GM20431 (cell line): ENCODE measurements around the gene GALNT9.
"Not testable (repeated sequence)": the region's sequence is repeated elsewhere in the genome, so short reads cannot be mapped to it uniquely, and the experiment has no call there.

Experiments
- in situ Hi-C: fragments of 300-500 bp; cut with MseI, MboI; formaldehyde crosslinking; loops from one replicate; pipeline ENCODE4 v1.15.0; 2020; ENCODE audit warnings: low sequenced_read_pairs; ENCODE audit not compliant: unreplicated experiment

The GALNT9 gene

DNA sequence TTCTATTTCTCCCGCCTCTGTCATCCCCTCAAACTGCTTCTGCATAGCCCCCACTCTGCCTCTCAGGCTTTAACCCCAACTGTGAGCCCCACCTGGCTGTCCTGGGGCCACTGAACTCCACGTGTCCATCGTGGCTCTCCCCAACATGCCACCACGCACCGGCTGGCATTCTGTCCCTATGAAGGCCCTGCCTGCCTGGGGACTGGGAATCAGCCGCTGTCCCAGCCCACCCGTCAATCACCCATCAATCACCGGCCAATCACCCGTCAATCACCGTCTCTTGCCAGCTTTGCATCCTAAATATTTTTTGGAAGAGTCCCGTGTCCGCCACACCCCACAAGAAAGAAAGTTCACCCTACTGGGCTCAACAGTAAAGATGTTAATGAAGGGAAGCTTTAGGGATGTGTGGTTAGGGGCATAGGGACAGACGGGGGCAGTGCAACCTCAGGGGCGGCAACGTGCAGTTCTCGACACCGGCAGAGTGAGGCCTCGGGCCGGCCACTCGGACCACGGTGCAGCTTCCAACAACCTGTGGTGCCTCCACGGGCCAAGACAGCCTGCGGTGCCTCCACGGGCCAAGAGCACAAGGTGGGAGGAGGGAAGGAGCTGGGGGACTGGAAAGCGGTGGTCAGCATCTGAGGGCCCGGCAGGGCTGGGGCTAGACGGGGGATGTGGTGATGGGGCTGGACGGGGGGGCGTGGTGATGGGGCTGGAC lies 85.6 kb downstream of the GALNT9 start:
- in situ Hi-C loops, result no loop called here

DNA sequence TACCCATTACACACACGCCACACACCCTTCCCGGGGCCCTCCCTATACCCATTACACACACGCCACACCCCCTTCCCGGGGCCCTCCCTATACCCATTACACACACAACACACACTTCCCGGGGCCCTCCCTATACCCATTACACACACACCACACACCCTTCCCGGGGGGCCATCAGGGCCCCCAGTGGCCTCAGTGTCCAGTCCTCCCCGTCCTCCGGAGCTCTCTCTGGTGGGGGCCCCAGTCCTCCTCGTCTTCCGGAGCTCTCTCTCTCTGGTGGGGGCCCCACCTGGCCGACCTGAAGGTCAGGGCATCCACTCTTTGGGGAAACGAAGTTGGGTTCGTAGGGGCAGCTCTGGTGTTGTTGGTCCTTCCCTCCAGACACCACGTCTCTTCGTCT lies 86.2 kb downstream of the GALNT9 start:
- in situ Hi-C loops, result not testable (repeated sequence)

DNA sequence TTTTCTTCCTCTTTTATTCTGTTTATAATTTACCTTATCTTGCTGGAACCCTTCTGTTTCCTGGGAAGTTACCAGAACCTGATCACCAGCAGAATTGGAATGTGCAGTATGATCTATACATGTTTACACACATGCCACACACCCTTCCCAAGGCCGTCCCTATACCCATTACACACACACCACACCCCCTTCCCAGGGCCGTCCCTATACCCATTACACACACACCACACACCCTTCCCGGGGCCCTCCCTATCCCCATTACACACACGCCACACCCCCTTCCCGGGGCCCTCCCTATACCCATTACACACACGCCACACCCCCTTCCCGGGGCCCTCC lies 88.8 kb downstream of the GALNT9 start:
- in situ Hi-C loops, result not testable (repeated sequence)

DNA sequence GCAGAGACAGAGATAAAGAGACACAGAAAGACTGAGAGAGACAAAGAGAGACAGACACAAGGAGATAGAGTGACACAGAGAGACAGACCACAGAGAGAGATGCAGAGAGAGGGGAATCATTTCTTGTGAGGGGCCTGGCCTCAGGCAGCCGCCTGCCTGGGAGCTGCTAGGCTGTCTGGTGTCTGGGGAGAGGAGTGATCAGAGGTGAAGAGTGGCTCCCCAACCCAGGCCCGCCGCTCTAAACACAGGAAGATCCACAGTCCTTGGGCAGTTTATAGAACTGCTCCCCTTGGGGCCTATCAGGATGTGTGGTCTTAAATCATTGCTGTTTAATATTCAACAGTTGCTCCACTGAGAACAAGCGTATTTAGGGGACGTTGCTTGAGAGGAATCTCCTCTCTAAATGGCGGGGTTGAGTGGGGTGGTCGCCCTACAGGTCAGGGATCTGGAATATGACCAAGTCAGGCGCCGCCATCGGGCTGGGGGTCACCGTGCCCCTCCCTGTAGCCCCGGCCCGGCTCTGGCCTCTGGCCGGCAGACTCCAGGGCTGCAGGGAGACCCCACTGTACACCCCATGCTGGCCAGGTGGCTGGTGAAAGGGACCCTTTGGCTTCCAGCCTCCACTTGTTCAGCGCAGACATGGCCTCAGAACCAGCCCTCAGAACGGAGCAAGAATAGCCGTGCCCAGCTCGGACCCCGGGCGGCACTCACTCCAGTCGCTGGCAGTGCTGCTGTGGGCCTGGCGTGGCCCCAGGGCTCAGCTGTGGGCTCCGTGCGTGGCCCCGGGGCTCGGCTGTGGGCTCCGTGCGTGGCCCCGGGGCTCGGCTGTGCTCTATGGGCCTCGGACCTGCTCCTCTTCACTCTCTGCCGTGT lies 89.4 kb downstream of the GALNT9 start:
- in situ Hi-C loops, result no loop called here

DNA sequence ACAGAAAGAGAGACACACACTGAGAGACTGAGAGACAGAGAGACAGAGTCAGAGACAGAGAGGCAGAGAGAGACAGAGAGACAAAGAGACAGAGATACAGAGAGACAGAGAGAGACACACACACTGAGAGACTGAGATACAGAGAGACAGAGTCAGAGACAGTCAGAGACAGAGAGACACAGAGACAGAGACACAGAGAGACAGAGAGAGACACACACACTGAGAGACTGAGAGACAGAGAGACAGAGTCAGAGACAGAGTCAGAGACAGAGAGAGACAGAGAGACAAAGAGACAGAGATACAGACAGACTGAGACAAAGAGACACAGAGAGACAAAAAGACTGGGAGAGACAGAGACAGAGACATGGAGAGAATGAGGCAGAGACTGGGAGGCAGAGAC lies 90.0 kb downstream of the GALNT9 start:
- in situ Hi-C loops, result no loop called here

DNA sequence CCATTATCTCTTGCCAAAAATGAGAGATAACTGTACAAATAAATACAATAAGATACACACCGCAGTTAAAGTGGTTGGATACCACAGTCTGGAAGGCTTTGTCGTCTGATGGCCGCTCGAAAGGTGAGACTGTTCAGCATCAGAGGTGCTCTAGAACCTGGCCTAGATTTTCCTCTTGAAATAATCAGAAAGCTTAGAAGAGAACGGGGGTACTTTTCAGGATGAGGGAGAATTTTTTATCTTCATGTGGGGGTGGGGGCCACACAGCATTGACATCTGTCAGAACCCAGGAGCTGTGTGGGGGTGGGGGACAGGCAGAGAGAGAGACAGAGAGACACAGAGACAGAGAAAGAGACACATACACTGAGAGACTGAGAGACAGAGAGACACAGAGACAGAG lies 90.5 kb downstream of the GALNT9 start:
- in situ Hi-C loops, result no loop called here

DNA sequence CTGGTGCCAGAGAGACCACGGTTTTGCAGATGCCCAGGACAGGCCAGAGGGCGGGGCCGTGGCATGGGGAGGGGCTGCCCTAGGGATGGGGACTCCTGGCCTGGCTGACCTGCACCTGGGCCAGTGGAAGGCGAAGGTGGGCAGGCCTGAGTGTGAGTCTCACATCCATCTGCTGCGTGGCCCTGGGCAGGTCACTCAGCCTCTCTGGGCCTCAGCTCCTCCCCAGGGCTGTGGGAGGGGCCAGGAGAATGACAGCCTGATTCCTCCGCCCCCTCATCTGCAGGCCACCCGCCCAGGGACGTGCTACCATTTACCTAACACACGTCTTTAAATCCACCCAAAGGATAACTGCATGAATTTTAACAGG lies 90.9 kb downstream of the GALNT9 start:
- in situ Hi-C loops, result no loop called here

DNA sequence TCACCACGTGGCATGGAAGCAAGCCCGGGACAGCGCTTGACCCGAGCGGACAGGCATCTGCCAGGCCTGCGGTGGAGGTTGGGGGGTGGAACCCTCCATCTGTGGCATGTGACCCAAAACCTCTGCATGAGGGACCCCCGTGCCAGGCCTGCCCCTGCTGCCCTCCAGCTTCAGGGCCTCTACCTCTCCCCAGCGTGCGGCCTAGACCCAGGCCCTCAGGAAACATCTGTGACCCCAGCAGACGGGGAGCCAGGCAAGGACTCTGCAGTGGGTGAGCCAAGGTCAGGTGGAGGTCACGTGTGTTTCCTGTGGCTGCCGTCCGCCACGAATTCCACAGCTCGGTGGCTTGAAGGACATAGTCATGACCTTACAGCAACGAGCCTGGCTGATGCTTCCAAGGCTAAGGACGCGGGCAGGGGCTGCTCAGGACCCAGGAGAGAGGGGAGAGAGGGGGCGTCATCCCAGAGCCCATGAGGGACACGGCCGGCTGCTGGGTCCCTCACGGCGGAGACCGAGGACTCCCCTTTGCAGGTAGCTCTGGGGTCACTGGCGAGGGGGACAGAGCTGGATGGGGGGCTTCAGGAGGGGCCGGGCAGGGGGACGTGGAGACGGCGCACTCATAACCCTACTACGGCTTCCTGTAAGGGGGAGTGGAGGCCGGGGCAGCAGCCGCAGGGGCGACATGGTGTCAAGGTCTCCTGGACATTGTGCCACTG lies 91.5 kb downstream of the GALNT9 start:
- in situ Hi-C loops, result no loop called here

DNA sequence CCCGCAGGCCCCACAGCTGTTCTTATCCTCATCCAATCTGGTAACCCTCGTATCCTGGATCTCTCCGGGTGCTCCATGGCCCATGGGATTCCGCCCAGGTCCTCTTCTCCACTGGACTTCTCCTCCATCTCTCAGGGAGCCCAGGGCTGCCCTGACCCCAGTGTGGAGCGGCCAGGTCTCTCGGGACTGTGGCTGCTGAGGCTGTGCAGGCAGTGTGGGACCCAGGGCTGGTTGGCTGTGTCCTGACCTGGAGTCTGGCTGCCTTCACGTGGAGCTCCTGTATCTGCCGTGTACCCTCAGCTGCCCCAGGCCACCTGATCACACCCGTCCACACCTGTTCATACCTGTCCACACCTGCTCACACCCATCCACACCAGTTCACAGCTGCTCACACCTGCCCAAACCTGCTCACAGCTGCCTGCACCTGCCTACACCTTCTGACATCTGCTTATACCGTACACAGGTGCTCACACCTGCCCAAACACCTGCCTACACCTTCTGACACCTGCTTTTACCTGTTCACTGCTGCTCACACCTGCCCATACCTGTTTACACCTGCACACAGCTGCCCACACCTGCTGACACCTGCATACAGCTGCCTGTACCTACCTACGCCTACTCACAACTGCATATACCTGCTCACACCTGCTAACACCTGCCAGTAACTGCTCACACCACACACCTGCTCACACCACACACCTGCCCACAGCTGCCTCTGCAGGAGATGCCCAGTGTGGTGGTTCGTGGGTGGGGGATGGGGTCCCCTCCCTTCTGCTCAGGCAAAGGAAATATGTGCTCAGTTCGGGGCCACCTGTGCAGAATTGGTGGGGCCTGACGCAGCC lies 92.2 kb downstream of the GALNT9 start:
- in situ Hi-C loops, result no loop called here

DNA sequence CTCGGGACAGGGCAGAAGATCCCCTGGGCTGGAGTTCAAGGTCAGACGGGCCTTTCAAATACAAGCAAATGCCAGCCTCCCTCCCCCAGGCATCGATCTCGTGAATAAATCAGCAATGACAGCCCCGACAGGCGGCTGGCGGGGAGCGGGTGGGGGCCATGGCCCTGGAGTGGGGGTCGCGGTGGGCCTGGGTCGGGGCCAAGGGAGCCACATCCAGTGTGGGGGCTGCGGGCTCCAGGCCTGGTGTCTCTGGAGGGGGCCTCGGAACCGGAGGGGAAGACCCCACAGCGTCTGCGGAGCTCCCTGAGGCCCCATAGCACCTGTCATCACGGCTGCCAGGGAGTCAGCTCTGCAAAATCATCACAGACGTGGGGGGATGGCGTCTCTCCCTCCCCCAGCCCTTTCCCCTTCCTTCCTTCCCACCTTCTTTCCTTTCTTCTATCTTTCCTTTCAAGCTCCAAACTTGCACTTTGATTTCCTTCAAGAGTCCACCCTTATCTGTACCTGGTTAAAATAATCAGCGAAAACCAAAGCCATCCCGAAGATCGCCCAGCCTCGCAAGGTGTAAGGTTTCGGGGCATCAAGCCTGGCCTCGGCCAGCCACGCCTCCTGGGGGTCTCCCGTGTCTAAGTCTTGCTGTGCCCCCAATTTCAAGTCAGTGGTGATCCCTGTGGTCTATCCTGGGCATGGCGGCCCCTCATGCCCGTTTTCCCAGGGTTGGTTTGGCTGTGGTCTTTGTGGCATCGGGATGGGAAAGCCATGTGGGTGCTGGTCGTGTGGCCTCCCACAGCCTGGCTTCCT lies 93.1 kb downstream of the GALNT9 start:
- in situ Hi-C loops, result no loop called here

DNA sequence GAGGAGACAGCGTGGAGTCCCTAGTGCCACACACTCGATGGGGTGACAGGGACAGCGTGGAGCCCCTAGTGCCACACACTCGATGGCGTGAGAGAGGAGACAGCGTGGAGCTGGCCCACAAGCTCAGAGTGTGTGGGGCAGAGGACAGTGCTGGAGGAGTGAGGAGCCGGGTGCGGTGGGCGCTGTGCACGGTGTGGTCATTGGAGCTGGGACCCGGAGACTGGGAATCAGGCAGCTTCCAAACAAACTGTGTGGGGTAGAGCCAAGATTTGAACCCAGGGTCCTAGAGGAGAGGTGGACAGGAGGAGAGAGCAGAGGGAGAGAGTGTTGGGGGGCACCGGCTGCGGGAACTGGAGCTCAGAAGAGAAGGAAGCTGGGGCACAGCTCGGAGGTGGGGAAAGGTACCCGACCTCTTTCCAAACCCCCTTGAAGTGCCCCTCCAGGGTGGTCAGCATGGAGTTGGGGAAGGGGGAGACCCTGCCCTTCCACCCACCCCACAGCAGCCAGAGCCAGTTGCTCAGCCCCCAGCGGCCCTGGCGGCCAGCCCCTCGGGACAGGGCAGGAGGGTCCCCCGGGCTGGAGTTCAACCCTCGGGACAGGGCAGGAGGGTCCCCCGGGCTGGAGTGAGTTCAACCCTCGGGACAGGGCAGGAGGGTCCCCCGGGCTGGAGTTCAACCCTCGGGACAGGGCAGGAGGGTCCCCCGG lies 94.1 kb downstream of the GALNT9 start:
- in situ Hi-C loops, result no loop called here

DNA sequence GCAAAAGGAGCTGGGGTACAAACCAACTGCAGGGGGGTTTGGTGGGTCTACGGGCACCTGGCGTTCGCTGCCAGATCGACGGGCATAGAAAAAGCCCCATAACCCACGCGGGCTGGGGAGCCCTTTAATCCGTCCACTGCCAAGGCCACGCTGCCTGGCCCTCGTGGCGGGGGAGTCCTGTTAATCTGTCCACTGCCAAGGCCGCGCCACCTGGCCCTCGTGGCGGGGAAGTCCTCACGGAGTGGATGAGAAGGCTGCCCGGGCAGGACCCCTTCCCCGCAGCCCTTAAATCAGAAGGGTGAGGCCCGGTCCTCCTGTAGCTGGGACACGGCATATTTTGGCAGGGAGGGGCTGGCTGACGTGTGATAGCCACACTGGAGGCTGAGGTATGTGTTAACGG lies 99.0 kb downstream of the GALNT9 start:
- in situ Hi-C loops, result no loop called here

DNA sequence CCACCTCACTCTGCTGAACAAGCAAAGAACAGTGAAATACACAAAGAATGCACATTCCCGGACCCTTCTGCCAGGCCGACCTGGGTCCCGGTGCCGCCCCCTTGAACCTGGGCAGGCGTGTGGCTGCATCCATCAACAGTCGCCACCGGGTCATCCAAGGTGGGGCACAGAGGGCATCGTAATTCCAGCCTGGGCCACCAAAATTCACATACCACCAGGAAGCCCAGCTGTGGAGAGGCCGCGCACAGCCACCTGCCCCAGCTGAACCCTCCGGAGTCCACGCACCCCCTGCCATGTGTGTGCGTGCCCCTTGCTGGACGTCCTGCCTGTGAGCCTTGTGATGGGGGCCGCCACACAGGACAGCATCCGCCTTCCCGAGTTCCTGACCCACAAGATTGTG lies 99.5 kb downstream of the GALNT9 start:
- in situ Hi-C loops, result no loop called here

DNA sequence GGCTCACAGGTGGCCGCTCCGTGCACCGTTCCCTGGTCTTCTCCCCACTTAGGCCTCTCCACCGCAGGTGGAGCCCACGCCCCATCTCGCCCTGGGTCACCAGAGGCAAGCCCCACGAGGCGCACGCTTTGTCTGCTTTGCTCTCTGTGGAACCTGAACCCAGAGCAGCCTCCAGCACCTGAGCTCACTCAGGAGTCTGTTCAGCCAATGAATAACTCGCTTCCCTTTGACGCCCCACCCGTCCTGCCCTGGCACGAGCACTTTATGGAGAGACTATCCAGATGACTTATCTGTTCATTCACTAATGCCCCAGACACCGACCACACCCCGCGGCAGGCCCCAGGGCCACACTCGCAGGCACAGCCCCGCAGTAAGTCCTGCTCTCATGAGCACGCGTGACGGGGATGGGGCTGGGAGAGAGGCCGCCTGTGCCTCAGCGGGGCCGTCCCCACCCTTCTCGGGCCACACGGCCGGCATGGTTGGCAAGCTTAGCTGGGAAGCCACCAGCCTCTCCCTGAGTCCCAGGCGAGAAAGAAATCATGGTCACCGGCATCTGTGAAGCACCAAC lies 100.1 kb downstream of the GALNT9 start:
- in situ Hi-C loops, result no loop called here

DNA sequence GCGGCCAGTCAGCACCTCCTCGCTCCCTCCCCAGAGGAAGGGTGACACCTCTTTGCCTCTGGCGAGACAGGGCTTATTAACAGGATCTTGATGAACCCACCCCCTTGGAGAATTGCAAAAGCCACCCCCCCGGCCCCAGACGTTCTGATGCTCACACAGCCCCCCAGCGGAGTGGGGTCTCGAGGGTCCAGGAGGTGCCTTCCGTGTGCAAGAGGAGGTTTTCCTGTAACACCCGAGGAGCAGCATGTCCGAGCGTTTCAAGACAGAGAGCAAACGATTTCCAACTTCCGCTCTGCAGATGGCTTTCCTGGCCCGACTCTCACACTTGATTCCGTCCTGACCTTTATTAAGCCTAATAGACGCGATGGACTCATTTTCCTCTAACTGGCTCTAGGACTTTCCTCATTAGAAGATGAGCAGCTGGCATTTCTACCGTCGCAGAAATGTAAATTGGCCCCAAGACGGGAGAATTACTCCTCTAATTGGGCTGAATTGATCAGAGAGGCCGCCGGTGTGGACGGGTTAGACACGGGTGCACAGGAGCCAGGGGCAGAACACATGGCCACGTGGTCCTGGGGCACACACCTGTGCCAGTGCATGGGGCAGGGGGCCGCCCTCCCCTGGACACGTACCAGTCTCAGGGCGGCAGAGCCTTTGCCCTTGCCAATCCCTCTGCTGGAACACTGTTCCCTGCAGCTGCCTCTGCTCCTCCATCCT lies 100.8 kb downstream of the GALNT9 start:
- in situ Hi-C loops, result no loop called here

DNA sequence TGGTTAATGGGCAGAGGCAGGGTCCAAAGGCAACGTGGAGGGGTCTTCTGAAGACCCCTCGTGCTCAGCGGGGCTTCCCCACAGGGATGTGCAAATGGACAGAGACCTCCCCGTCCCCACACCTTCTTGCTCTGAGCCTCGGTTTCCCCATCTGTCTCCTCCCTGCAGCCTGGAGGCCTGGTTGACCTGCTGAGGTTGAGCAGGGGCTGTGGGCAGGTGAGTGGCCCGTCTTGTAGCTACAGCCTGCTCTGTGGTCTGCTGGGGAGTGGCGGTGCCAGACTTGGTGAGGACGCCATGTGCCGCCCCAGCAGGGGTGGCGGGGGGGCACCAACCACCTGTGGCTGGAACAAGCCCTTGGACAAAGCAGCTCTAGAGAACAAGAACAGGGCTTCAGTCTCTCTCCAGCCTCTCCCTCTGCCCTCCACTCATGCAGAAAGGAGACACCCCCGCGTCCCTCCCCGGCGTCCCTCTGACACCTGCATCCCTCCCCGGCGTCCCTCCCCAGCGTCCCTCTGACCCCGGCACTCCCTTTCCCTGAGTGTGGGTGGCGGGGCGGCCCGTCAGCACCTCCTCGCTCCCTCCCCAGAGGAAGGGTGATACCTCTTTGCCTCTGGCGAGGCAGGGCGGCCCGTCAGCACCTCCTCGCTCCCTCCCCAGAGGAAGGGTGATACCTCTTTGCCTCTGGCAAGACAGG lies 101.5 kb downstream of the GALNT9 start:
- in situ Hi-C loops, result no loop called here

DNA sequence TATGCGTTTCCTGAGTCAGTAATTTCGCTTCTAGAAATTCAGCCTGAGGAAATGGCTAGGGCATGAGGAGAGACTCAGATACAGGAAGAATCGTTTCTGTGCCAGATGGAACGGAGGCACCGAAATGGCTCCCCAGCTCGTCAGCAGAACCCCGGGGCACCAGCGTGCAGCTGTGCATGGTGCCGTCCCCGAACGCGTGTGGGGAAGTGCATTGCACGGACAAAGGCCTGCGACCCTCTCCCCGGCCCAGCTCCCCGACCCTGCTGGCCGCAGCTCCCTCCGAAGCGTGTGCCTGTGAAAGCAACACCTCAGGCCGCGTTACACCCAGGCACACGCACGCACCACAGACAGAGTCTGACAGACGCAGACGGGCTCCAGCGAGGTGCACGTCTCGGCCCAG lies 102.3 kb downstream of the GALNT9 start:
- in situ Hi-C loops, result no loop called here
